Activated CD4-positive, alpha-beta memory T cell treated with anti-CD3 and anti-CD28 coated beads, Interleukin-2, amount 10 ng/mL, durations not matched to agents 7 days and 5 days (primary cell): ENCODE data around the gene FSD1. TPM values are rescaled to one million over a fixed set of nuclear protein-coding genes. Genes with fewer than 3 reads are reported as not detected.
A peak's percentile ranks its signal among the peaks of the same experiment; 100 is the strongest.

Experiments used
- CTCF ChIA-PET: fragments of 350-600 bp; sonication (Branson Sonifier 250); formaldehyde crosslinking; loops from one replicate; lab custom pipeline; 2021; ENCODE audit warnings: antibody characterized with exemption, inconsistent platforms; lab: Charles Lee
- POLR2A ChIA-PET: fragments of 350-600 bp; sonication (Branson Sonifier 250); formaldehyde crosslinking; loops from one replicate; lab custom pipeline; 2021; ENCODE audit warnings: antibody characterized with exemption; lab: Charles Lee
- DNase-seq: peaks from one replicate; pipeline ENCODE4 v3.0.0-alpha.2; 2020
- H3K27ac Mint-ChIP-seq: one replicate; pipeline ENCODE4 v1.8.0; 2021; ENCODE audit warnings: mild to moderate bottlenecking, mixed read lengths
- H3K27me3 Mint-ChIP-seq: one replicate; pipeline ENCODE4 v1.8.0; 2021; ENCODE audit warnings: mixed read lengths
- H3K36me3 Mint-ChIP-seq: one replicate; pipeline ENCODE4 v1.8.0; 2021; ENCODE audit warnings: low read depth, mixed read lengths
- H3K4me1 Mint-ChIP-seq: one replicate; pipeline ENCODE4 v1.8.0; 2021; ENCODE audit warnings: mixed read lengths
- H3K4me3 Mint-ChIP-seq: one replicate; pipeline ENCODE4 v1.8.0; 2021; ENCODE audit warnings: mild to moderate bottlenecking, mixed read lengths
- H3K9me3 Mint-ChIP-seq: one replicate; pipeline ENCODE4 v1.8.0; 2021; ENCODE audit warnings: mixed read lengths
- total RNA-seq, 2 experiments: library from RNA; stranded (reverse); gene quantifications; one replicate each; pipeline ENCODE4 v1.2.3, GENCODE V29; 2021

Gene FSD1
- total RNA-seq, 2 experiments from 2014 or later, result 3.2 to 3.4 TPM

GRCh38 chr19:4365341-4365740 lies 60.9 kb downstream of the FSD1 start:
- Mint-ChIP-seq H3K4me3 (no peak overlapping the region), H3K9me3 (no peaks in the 10 kb centered on the region), H3K4me1 (peaks cover 31% of the 10 kb centered on the region), H3K36me3 (peaks cover 23% of the 10 kb centered on the region), H3K27me3 (no peaks in the 10 kb centered on the region), H3K27ac (no peak overlapping the region)
- CTCF ChIA-PET, result interaction anchor here (1.3 to 3.5 kb wide), 2 partner anchors 13 to 98 kb away, joined by 3 to 11 read pairs; no protein-coding TSS in a partner anchor
- DNase-seq, result no peak
- POLR2A ChIA-PET, result interaction anchor here (1.0 to 5.9 kb wide), 4 partner anchors 9 to 35 kb away, joined by 5 to 22 read pairs (median 6); partner anchors contain the start of genes MPND and SH3GL1

GRCh38 chr19:4365791-4366665 lies 61.6 kb downstream of the FSD1 start:
- CTCF ChIA-PET, result interaction anchor here (1.7 kb wide), 1 partner anchor 13 kb away, joined by 7 read pairs; no protein-coding TSS in a partner anchor
- Mint-ChIP-seq H3K4me3 (no peak overlapping the region), H3K9me3 (no peaks in the 10 kb centered on the region), H3K36me3 (peaks cover 16% of the 10 kb centered on the region), H3K27ac (no peak overlapping the region), H3K4me1 (peaks cover 38% of the 10 kb centered on the region), H3K27me3 (no peaks in the 10 kb centered on the region)
- POLR2A ChIA-PET, result interaction anchor here (0.6 to 5.9 kb wide), 7 partner anchors 10 to 50 kb away, joined by 3 to 22 read pairs (median 5); partner anchors contain the start of genes CHAF1A, MPND and SH3GL1
- no peak for DNase-seq

DNA sequence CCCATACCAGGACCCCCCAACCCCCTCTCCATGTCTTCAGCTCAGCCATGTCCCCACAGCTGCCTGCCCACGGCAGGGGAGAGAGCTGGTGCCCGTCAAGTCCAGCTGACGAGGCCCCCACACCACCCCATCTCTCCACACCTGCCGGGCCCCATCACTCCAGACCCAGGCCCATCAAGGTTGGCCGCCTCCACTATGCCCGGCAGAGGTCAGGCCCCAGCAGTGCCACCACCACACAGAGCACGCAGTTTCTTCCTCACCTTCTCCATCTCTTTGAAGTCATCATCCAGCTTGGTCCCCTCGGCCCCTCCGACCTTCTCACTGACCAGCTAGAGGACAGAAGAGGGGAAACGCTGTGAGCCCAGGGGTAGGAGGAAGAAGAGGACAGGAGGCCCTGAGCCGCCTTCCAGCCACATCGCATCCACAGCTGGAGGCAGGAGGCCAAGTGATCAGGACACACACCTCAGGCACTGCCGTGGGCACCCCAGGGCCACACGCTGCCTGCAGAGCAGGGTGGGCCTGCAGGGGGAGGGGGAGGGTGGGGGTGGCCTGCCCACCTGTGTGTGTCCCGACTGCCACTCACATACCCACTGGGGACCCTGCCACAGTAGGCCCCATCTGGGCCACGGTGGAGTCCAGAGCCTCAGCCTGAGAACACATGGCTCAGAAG lies 62.4 kb downstream of the FSD1 start:
- H3K27me3 Mint-ChIP-seq, result no peaks in the 10 kb centered on the region
- no peak overlapping the region for H3K4me3 Mint-ChIP-seq
- CTCF ChIA-PET, result interaction anchor here (0.6 to 1.7 kb wide), 2 partner anchors 14 to 379 kb away, joined by 5 to 7 read pairs; no protein-coding TSS in a partner anchor
- DNase-seq, result no peak
- H3K36me3 Mint-ChIP-seq, result peaks cover 16% of the 10 kb centered on the region
- peaks cover 46% of the 10 kb centered on the region for H3K4me1 Mint-ChIP-seq
- POLR2A ChIA-PET, result interaction anchor here (0.6 to 5.9 kb wide), 6 partner anchors 10 to 49 kb away, joined by 3 to 22 read pairs (median 4); partner anchors contain the start of genes CHAF1A, MPND and SH3GL1
- H3K9me3 Mint-ChIP-seq, result no peaks in the 10 kb centered on the region
- peak overlapping the region; percentile 97 for H3K27ac Mint-ChIP-seq

DNA sequence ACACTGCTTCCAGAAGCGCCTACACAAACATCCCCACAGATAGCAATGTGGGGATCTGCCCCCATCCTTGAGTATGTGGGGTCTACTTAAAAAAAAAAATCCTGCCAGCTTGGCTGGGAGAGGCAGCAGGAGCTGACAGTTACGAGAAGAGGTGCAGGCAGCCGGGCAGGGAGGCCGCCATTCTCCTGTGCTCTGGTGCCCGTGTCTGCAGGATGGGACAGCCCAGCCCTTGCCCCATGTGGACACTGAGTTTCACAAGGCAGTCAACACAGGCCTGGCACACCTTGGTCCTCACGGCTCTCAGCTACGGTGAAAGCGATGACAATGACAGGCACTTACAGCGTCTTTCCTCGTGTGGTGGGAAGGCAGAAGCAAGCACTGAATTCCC lies 62.9 kb downstream of the FSD1 start:
- ChIA-PET CTCF (interaction anchor here (0.6 to 1.7 kb wide), 2 partner anchors 15 to 380 kb away, joined by 5 to 7 read pairs; no protein-coding TSS in a partner anchor), POLR2A (interaction anchor here (1.0 to 2.0 kb wide), 3 partner anchors 23 to 35 kb away, joined by 3 to 11 read pairs (median 6); partner anchors contain the start of genes CHAF1A, MPND and SH3GL1)
- H3K27me3 Mint-ChIP-seq, result no peaks in the 10 kb centered on the region
- H3K4me1 Mint-ChIP-seq, result peaks cover 50% of the 10 kb centered on the region
- peak overlapping the region; percentile 97 for H3K27ac Mint-ChIP-seq
- no peaks in the 10 kb centered on the region for H3K9me3 Mint-ChIP-seq
- H3K4me3 Mint-ChIP-seq, result no peak overlapping the region
- H3K36me3 Mint-ChIP-seq, result peaks cover 11% of the 10 kb centered on the region
- DNase-seq, result no peak

DNA sequence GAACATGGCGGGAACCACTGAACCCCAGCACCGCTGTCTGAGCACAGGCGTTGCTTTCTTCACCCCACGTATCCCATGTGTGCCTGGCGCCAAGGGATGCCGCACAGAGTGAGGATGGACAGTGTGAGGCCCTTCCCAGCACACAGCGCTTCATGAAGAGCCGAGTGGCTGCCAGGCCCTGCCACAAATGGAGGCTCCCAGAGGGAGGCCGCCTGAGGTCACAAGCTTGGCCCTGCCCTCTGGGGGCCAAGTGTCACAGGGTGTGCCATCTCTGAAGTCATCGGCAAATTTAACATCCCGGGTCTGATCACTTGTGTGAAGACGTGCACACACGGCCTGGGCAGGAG lies 63.4 kb downstream of the FSD1 start:
- Mint-ChIP-seq H3K9me3 (no peaks in the 10 kb centered on the region), H3K4me3 (no peak overlapping the region), H3K36me3 (peaks cover 11% of the 10 kb centered on the region), H3K27ac (peak overlapping the region; percentile 97), H3K27me3 (no peaks in the 10 kb centered on the region), H3K4me1 (peaks cover 54% of the 10 kb centered on the region)
- ChIA-PET POLR2A (interaction anchor here (1.8 to 2.0 kb wide), 2 partner anchors 24 to 34 kb away, joined by 6 to 11 read pairs; partner anchors contain the start of genes CHAF1A and MPND), CTCF (interaction anchor here (2.9 kb wide), 1 partner anchor 33 kb away, joined by 36 read pairs; the partner anchor contains the start of genes CHAF1A and SH3GL1)
- no peak for DNase-seq

DNA sequence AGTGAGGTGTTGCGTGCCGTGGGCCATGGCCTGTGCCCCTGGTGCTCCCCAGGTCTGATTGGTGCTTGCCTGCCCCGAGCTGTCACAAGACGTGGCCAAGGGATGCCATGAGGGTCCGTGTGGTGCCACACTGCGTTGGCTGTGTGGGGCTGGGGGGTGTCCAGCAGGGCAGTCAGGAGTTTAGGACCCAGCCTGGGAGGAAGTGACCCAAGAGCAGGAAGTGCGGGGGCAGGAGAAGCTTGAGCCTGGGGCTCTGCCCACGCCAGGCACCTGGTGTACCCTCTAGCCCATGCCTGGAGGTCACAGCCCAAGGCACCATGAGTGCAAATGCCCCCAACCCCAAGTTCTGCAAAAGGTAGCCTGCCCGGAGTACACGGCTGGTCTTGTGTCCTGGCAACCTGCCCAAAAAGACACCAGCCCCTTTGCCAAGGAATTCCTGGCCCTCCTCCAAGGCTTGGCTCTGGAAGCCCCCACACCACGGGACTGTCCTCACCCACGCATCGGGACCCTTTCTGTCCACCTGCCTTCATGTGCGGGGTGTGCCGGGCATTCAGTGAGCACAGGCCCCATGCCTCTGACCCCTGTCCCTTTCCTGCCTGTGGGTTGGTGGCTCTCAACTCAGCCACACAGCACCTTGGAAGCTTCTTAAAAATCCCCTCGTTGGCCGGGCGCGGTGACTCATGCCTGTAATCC lies 63.9 kb downstream of the FSD1 start:
- ChIA-PET POLR2A (interaction anchor here (0.8 to 2.6 kb wide), 6 partner anchors 9 to 34 kb away, joined by 4 to 20 read pairs (median 5); partner anchors contain the start of genes CHAF1A, MPND and SH3GL1), CTCF (interaction anchor here (0.9 to 2.9 kb wide), 3 partner anchors 16 to 33 kb away, joined by 3 to 36 read pairs (median 4); partner anchors contain the start of genes CHAF1A and SH3GL1)
- H3K4me3 Mint-ChIP-seq, result peak overlapping the region; percentile 73
- H3K9me3 Mint-ChIP-seq, result no peaks in the 10 kb centered on the region
- peak overlapping the region; percentile 97 for H3K27ac Mint-ChIP-seq
- no peaks in the 10 kb centered on the region for H3K27me3 Mint-ChIP-seq
- peaks cover 11% of the 10 kb centered on the region for H3K36me3 Mint-ChIP-seq
- H3K4me1 Mint-ChIP-seq, result peaks cover 56% of the 10 kb centered on the region
- DNase-seq, result peak; percentile 33

DNA sequence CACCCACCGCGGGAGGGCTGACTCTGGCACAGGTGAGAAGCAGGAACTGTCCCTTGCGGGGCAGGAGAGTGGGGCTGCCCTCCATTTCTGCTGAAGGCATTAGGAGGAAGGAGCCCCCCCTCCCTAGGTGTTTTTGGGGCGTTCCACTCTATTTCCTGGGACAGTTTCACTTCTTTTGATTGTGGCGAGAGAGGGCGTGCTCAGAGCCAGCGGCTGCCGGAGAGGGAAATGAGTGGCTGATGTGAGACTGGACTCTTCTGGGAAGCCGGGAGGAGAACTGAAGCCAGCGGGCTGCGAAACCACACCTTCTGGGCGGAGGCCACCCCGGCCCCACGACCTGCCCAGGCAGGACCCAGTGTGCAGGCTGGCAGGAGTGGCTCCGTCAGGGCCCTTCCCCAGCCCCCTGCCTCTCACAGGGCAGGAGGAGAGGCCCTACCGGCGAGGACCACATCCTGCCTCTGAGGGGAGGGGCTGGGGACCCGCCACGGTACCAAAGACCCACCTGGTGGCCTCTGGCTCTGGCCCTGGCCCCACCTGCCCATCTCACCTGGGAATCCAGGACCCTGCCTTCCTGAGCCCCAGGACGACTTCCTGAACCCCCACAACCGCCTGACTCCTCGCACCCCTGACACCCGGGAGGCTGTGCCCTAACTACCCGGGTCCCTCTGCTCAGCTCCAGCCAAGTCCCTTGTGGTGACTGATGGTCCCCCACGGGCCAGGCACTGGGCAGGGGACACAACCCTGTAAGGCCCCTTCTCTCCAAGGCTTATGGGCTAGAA lies 64.9 kb downstream of the FSD1 start:
- ChIA-PET POLR2A (interaction anchor here (0.7 to 2.6 kb wide), 18 partner anchors 9 to 122 kb away, joined by 3 to 20 read pairs (median 6); partner anchors contain the start of genes CHAF1A, MPND, SH3GL1 and YJU2), CTCF (interaction anchor here (0.5 to 2.9 kb wide), 11 partner anchors 10 to 379 kb away, joined by 3 to 36 read pairs (median 5); partner anchors contain the start of genes CHAF1A, MPND and SH3GL1)
- no peaks in the 10 kb centered on the region for H3K9me3 Mint-ChIP-seq
- H3K27me3 Mint-ChIP-seq, result no peaks in the 10 kb centered on the region
- peaks cover 14% of the 10 kb centered on the region for H3K36me3 Mint-ChIP-seq
- peak overlapping the region; percentile 73 for H3K4me3 Mint-ChIP-seq
- H3K27ac Mint-ChIP-seq, result peak overlapping the region; percentile 97
- H3K4me1 Mint-ChIP-seq, result peaks cover 61% of the 10 kb centered on the region
- DNase-seq, result peak; percentile 87

- Mint-ChIP-seq H3K36me3 (peaks cover 14% of the 10 kb centered on the region), H3K4me3 (peak overlapping the region; percentile 73), H3K4me1 (peaks cover 61% of the 10 kb centered on the region), H3K27ac (peak overlapping the region; percentile 97), H3K27me3 (no peaks in the 10 kb centered on the region), H3K9me3 (no peaks in the 10 kb centered on the region)
- DNase-seq, result peak; percentile 82
- CTCF ChIA-PET, result interaction anchor here (0.5 to 2.9 kb wide), 10 partner anchors 9 to 380 kb away, joined by 4 to 36 read pairs (median 6); partner anchors contain the start of genes CHAF1A, MPND and SH3GL1
- POLR2A ChIA-PET, result interaction anchor here (0.6 to 2.6 kb wide), 18 partner anchors 9 to 123 kb away, joined by 3 to 20 read pairs (median 6); partner anchors contain the start of genes CHAF1A, MPND, SH3GL1 and YJU2
Observed at GRCh38 chr19:4369888-4370260, 65.5 kb downstream of the FSD1 start.

DNA sequence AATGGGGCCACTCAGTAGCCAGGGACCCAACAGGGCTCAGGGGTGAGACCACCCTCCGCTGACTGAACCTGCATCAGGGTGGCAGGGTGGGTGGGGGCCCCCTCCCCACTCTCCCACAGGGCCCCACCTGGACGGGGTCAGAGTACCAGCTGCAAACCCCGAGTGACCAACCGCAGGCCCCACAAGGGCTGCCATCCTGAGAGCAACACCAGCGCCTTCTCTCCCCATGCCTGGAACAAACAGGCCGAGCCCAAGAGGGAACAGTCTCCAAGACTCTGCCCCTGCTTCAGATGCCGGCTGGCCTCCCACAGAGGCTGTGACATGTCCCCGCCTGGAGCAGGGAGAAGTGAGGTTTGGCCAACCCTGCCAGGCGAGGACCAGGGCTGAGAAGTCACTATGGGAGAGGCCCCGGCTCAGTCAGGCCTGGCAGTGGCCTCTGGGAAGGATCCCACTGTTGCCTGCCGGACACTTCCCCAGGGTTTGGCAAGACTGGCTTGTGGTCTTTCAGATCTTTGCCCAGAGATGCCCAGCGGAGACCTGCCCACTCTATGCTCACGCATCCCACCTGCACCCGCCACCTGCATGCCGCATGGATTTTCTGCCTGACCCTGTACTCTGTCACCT lies 66.1 kb downstream of the FSD1 start:
- CTCF ChIA-PET, result interaction anchor here (0.6 to 2.9 kb wide), 9 partner anchors 9 to 104 kb away, joined by 4 to 36 read pairs (median 6); partner anchors contain the start of genes CHAF1A, MPND and SH3GL1
- no peaks in the 10 kb centered on the region for H3K27me3 Mint-ChIP-seq
- POLR2A ChIA-PET, result interaction anchor here (0.6 to 2.6 kb wide), 17 partner anchors 8 to 124 kb away, joined by 3 to 20 read pairs (median 6); partner anchors contain the start of genes CHAF1A, MPND, SH3GL1 and YJU2
- peak overlapping the region; percentile 97 for H3K27ac Mint-ChIP-seq
- H3K4me3 Mint-ChIP-seq, result peak overlapping the region; percentile 73
- peaks cover 67% of the 10 kb centered on the region for H3K4me1 Mint-ChIP-seq
- H3K9me3 Mint-ChIP-seq, result no peaks in the 10 kb centered on the region
- no peak for DNase-seq
- H3K36me3 Mint-ChIP-seq, result peaks cover 14% of the 10 kb centered on the region

- Mint-ChIP-seq H3K27ac (peak overlapping the region; percentile 97), H3K4me3 (no peak overlapping the region), H3K4me1 (peaks cover 76% of the 10 kb centered on the region), H3K27me3 (no peaks in the 10 kb centered on the region), H3K36me3 (peaks cover 11% of the 10 kb centered on the region), H3K9me3 (no peaks in the 10 kb centered on the region)
- ChIA-PET POLR2A (interaction anchor here (1.4 to 1.7 kb wide), 2 partner anchors 20 to 29 kb away, joined by 6 to 16 read pairs; partner anchors contain the start of gene SH3GL1), CTCF (interaction anchor here (0.9 to 2.0 kb wide), 4 partner anchors 19 to 29 kb away, joined by 3 to 8 read pairs (median 4); partner anchors contain the start of gene SH3GL1)
- no peak for DNase-seq
Observed at GRCh38 chr19:4371247-4372164, 67.1 kb downstream of the FSD1 start.
